Cardiac fibroblast (primary cell): ENCODE results near the gene FBN1.

ENCODE experiments used
- DNase-seq, 2 donors: peaks; one replicate each; pipeline versions ENCODE4 v3.0.0 to v3.0.0-alpha.2; 2010; ENCODE audit warnings: low read depth in 2 of 2
- H3K4me3 ChIP-seq, 2 donors: replicated peaks in 1 of 2; 1 replicate in 1 of 2; 2 replicates in 1 of 2; pipeline ENCODE4 v1.5.1; 2011; ENCODE audit warnings: low read depth in 2 of 2, low read length in 2 of 2, mild to moderate bottlenecking in 2 of 2, moderate library complexity in 1 of 2
- CTCF ChIP-seq: IDR thresholded peaks from one replicate; pipeline ENCODE4 v1.5.1; 2011; ENCODE audit warnings: low read depth, mild to moderate bottlenecking, low read length, inconsistent platforms

Gene FBN1

GRCh38 chr15:48475600-48476395 lies 169.7 kb downstream of the FBN1 start:
- no peak for DNase-seq
- H3K4me3 ChIP-seq = no peak overlapping the region
- TF ChIP-seq CTCF = no peak

DNA sequence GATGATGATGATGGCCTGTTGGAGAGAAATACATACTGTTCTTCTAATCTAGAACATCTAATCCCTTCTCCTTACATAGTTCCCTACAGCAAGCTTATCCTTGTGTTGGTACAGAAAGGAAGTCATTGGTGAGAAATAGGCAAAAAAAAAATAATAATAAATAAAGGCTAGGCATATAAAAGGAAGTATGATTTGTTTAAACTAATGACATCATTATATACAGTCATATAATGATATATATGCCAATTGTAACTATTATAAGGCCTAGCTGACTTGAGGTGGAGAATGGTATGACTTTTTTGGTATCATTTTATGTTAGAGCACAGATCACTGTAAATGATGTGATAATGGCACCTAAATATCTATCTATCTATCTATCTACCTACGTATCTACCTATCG lies 171.8 kb downstream of the FBN1 start:
- no peak overlapping the region for H3K4me3 ChIP-seq
- no peak for TF ChIP-seq CTCF
- DNase-seq = no peak

GRCh38 chr15:48472756-48473155 lies 172.8 kb downstream of the FBN1 start:
- DNase-seq = peak; percentile 49 to 82
- no peak for TF ChIP-seq CTCF
- H3K4me3 ChIP-seq = no peak overlapping the region

- no peak for DNase-seq
- TF ChIP-seq CTCF = no peak
- H3K4me3 ChIP-seq = no peak overlapping the region
Measured at GRCh38 chr15:48471073-48471472, 174.4 kb downstream of the FBN1 start.

DNA sequence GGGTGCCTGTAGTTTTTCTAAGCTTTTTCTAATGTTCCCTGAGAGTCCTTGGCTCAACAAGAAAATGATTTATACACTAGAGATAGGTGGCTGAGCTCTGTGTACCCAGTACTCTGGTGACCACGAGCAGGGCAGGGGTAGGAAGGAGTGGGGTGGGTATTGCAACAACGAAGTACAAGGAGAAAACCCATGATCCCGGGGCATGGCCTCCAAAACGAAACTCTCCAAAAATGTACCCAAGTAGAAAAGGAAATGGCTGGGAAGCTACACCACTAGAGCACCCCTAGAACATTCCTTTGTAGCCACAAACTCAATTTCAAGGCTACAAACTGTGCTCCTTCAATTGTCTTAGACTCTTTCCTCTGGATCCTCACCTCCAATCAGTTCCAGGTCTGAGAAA lies 175.4 kb downstream of the FBN1 start:
- DNase-seq = no peak

DNA sequence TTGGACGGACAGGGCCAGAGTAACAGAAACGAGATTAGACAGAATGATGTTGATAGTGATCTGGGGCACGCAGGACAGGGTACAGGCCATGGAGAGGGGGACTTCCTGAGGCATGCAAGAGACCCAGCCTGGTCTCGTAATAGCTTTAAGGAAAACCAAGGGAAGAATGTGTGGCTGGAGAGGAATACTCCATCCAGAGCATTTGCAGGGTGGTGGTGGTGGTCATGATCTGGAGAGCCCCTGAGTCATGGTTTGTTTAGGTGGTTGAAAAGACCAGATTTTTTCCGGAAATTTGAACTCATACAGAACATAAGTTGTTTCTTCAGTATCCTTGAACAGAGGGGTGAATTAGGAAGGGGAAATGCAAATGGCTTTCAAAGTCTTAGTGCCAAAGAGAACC lies 175.8 kb downstream of the FBN1 start:
- TF ChIP-seq CTCF = no peak
- H3K4me3 ChIP-seq = no peak overlapping the region
- no peak for DNase-seq

More for the DNA sequence above, 175.4 kb downstream of the FBN1 start:
- no peak for TF ChIP-seq CTCF
- H3K4me3 ChIP-seq = no peak overlapping the region

DNA sequence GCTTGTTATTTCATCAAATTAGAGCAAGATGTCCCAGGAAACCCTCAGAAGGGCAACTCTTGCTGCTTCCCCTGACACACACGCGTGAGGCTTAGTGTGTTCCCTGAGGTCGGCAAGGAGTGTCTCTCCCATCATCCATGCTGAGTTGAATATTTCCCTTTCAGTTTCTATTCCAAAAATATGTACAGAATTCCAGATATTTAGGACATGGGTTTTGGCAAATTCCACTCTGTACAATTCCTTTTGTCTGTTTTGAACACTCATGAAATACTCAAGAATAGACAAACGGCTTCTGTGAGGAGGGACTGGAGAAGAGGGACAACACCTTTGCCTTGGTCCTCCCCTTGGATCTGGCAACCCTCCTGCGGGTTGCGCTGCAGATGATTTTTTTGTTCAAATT lies 176.2 kb downstream of the FBN1 start:
- TF ChIP-seq CTCF = no peak
- no peak overlapping the region for H3K4me3 ChIP-seq
- DNase-seq = no peak
